Measurements from ENCODE around the gene KCNT1.

KCNT1 gene

DNA sequence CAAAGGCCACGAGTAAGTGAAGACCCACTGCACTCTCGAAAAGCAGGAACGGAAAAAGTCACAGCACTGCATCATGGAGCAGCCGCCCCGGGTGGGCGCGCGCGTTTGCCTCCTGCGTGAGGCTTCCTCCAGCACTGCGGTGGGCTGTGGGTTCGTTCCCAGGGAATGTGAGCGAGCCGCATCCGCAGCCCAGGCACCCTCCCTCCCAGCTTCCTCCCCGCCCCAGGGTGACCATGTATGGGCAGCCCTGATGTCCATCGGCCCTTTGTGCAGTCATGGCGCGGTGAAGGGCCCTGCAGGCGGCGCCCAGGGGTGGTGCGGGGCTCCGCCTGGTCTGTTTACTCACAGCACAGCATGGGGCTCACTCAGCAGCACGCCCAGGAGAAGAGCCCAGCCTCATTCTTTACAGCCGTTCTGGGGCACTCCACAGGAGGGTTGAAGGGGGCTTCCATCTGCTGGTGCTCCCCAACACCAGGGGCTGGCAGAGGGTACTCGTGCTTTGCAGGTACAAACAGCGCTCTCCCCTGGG lies 32.7 kb downstream of the KCNT1 start:
- H3K4me3 ChIP-seq (ENCODE audit: low read depth, low read length), result no peak overlapping the region
- no peak for DNase-seq (ENCODE audit: low read depth)

DNA sequence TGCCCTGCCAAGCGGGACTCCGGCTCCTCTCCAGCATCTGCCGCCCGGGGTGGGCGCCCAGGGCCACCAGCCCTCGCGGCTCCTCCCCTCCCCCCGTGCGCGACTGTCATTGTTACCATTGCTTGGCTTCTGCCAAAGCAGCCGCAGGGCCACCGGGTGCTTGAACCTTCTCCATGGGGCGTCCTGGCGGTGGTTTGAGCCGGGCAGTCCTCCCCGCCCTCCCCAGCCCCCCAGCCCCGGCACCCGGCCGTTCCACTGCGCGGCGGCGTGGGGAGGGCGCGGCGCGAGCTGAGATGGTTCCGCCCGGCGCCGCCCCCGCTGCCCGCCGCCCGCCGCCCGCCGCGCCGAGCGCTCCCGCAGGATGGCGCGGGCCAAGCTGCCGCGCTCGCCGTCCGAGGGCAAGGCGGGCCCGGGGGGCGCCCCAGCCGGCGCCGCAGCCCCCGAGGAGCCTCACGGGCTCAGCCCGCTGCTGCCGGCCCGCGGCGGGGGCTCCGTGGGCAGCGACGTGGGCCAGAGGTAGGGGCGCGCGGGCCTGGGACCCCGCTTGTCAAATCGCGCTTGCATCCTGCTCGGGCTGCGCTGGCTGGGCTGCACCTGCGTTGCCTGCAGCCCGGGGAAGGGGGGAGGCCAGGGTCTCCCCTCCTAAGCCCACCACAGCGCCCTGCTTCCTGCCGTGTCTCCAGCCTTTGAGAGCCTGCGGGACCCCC lies 34.4 kb downstream of the KCNT1 start:
- no peak for DNase-seq (ENCODE audit: low read depth)
- TF ChIP-seq, protein P1, sequence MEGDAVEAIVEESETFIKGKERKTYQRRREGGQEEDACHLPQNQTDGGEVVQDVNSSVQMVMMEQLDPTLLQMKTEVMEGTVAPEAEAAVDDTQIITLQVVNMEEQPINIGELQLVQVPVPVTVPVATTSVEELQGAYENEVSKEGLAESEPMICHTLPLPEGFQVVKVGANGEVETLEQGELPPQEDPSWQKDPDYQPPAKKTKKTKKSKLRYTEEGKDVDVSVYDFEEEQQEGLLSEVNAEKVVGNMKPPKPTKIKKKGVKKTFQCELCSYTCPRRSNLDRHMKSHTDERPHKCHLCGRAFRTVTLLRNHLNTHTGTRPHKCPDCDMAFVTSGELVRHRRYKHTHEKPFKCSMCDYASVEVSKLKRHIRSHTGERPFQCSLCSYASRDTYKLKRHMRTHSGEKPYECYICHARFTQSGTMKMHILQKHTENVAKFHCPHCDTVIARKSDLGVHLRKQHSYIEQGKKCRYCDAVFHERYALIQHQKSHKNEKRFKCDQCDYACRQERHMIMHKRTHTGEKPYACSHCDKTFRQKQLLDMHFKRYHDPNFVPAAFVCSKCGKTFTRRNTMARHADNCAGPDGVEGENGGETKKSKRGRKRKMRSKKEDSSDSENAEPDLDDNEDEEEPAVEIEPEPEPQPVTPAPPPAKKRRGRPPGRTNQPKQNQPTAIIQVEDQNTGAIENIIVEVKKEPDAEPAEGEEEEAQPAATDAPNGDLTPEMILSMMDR (IDR thresholded peaks at IDR 0.05; ENCODE audit: low read depth, low read length), result no peak
- TF ChIP-seq MYC (IDR thresholded peaks at IDR 0.05; ENCODE audit: low read depth, low read length), result no peak
- no peak for TF ChIP-seq POLR2A (IDR thresholded peaks at IDR 0.05; ENCODE audit: extremely low read depth, insufficient read length)
- TF ChIP-seq, protein P2, sequence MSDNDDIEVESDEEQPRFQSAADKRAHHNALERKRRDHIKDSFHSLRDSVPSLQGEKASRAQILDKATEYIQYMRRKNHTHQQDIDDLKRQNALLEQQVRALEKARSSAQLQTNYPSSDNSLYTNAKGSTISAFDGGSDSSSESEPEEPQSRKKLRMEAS (IDR thresholded peaks at IDR 0.05; ENCODE audit: low read depth, low read length), result no peak
- H3K4me3 ChIP-seq (ENCODE audit: low read depth, low read length), result no peak overlapping the region

More for the DNA sequence above, 32.7 kb downstream of the KCNT1 start:
- TF ChIP-seq POLR2A (IDR thresholded peaks at IDR 0.05; ENCODE audit: extremely low read depth, insufficient read length) (no peak), MYC (IDR thresholded peaks at IDR 0.05; ENCODE audit: low read depth, low read length) (no peak)
- TF ChIP-seq, protein P1 (IDR thresholded peaks at IDR 0.05; ENCODE audit: low read depth, low read length), result no peak

DNA sequence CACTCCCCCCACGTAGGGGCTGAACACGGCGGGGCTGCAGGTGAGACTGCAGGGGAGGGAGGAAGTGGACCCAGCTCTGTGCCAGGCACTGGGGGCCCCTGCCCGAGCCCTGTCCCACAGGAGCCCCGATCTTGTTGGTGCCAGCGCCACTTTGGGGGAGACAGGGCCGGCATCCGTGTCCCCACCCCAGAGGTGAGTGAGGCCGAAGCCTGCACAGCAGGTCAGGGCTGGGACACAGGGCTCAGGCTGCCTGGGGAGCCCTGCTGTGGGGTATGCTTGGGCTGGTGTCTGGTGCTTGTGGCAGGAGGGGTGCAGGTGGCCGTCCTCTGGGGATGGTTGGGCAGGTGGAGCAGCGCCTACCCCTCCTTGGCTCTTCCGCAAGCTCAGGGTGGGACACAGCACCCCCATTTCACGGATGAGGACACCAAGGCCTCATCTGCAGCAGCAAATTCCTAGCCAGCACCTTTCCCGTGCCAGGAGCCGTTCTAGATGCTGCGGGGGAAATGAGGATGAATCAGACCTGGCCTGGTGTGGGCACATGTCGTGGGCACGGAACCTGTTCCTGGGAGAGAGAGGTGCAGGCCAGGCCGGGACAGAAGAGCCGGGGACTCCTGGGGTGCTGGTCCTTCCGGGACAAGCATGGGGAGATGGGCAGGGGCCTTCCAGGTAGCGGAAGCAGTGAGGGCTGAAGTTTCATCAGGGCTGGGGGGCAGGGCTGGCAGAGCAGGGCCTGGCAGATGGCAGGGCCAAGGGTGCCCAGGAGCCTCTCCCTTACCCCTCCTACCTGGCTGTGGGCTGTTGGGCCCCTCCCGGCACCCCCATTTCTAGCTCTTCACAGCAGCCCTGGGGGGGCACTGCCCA lies 35.2 kb downstream of the KCNT1 start:
- no peak for TF ChIP-seq MYC (IDR thresholded peaks at IDR 0.05; ENCODE audit: low read depth, low read length)
- TF ChIP-seq, protein P2 (IDR thresholded peaks at IDR 0.05; ENCODE audit: low read depth, low read length), result no peak
- TF ChIP-seq, protein P1 (IDR thresholded peaks at IDR 0.05; ENCODE audit: low read depth, low read length), result no peak
- no peak for TF ChIP-seq POLR2A (IDR thresholded peaks at IDR 0.05; ENCODE audit: extremely low read depth, insufficient read length)
- DNase-seq (ENCODE audit: low read depth), result no peak
- H3K4me3 ChIP-seq (ENCODE audit: low read depth, low read length), result no peak overlapping the region

DNA sequence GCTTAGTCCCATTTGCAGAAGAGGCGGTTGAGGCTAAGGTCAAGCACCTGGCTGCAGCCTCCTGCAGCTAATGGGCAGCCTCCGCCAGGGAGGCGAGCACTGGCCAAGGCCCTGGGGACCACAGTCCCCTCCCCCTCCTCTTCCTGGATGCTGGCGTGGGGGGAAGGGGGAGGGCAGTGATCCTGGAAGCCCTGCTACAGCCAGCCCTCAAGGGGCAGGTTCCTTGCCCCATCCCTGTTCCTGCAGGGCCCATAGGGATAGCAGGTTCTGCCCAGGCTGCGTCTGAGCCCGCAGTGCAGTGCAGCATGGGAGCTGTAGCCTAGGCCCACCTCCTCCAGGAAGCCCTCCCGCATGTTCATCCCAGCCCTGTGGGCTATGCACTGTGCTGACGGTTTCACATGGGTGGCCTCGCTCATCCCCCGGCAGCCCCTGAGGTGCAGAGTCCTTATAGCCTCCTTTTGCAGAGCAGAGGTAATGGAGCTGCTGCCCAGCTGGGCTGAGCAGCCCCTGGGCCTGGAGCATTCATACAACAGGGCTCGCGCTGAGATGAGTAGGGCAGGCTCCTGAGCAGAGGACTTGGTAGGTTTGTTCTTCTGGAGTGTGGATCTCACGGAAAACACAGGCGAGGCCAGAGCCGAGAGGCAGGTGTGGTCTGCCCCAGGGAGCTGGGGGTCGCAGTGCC lies 36.0 kb downstream of the KCNT1 start:
- TF ChIP-seq MYC (IDR thresholded peaks at IDR 0.05; ENCODE audit: low read depth, low read length) (no peak), POLR2A (IDR thresholded peaks at IDR 0.05; ENCODE audit: extremely low read depth, insufficient read length) (no peak)
- TF ChIP-seq, protein P2 (IDR thresholded peaks at IDR 0.05; ENCODE audit: low read depth, low read length), result no peak
- H3K4me3 ChIP-seq (ENCODE audit: low read depth, low read length), result no peak overlapping the region

DNA sequence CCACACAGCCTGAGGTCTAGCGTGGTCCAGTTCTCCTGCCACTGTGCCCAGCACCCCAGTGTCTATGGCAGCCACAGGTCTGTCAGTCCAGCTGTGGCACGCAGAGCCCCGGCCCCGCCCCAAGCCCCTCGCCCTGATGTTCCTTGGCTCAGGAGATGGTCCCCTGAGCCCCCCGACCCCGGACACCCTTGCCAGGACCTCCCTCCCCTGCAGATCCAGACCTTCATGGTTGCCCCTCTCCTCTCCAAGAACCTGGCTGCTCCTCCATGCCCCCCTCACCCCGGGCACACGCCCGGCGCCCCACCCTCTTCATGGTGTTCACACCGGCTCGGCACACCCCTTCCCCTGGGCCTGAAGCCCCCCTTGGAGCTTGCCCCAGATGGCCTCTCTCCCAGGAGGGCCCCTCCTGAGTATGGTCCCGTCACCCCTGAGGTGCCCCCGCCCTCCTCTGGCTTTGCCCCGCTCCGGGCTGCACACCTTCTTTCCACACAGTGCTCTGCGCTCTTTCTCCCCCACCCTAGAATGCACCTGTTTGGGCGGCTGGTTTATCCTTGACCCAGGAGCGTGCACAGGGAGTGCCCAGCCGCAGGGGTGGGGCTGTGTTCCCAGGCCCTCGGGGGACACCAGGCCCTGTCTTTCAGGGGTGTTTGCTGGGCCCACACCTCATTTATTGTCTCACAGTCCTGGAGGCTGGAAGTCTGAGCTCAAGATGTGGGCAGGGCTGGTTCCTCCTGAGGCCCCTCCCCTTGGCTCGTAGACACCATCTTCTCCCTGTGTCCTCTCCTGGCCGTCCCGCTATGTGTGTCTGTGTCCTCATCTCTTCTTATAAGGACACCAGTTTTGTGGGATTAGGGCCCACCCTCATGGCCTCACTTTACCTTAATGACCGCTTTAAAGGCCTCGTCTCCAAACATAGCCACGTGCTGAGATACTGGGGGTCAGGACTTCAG lies 37.6 kb downstream of the KCNT1 start:
- DNase-seq (ENCODE audit: low read depth), result no peak
- TF ChIP-seq, protein P1 (IDR thresholded peaks at IDR 0.05; ENCODE audit: low read depth, low read length), result no peak
- TF ChIP-seq, protein P2 (IDR thresholded peaks at IDR 0.05; ENCODE audit: low read depth, low read length), result no peak
- no peak for TF ChIP-seq POLR2A (IDR thresholded peaks at IDR 0.05; ENCODE audit: extremely low read depth, insufficient read length)

More for the DNA sequence above, 36.0 kb downstream of the KCNT1 start:
- DNase-seq (ENCODE audit: low read depth), result peak; percentile 22

More for the DNA sequence above, 37.6 kb downstream of the KCNT1 start:
- H3K4me3 ChIP-seq (ENCODE audit: low read depth, low read length), result no peak overlapping the region
